HG02798 (cell line): ENCODE results near the gene CARD11.

Experiments used
- ATAC-seq: cut with Tn5 transposase; IDR thresholded peaks from one replicate; pipeline ENCODE4 v1.9.1; 2021; ENCODE audit warnings: mild to moderate bottlenecking; ENCODE audit not compliant: unreplicated experiment, poor library complexity

The CARD11 gene

DNA sequence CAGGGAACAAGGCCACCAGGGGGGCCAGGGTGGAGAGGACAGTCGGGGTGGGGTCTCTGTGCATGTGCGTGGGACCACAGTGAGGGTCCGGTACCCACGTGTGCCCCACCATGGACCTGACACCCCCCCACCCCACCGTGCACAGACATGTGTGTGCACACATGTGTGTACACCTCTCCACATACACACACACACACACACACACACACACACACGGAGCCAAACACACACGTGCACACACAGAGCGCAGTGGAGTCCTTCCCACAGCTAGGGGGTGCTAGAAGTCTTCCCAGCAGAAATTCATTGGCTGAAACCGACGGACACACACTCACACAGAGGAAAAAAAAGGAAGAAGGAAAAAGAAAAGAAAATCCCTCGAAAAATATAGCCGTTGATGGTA lies 156.8 kb downstream of the CARD11 start:
- ATAC-seq, result peak; percentile 52

DNA sequence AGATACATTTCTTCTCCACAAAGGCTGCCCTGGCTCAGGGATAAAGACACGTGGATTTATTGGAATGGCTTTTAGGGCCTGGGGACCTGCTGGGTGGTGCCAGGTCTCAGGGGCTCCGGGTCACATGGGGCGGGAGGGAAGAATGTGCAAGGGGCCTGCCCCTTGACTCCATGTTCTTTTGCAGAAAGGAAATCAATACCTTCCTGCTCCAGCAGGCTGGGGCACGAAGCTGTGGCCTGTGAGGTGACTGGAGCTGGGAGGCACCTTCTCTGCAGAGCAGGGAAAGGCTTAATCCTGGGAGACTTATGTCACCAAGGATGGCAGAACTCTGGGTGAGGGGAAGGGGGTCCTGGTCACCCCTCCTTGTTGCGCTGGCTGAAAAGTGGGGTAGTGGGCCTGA lies 157.3 kb downstream of the CARD11 start:
- ATAC-seq, result no peak

DNA sequence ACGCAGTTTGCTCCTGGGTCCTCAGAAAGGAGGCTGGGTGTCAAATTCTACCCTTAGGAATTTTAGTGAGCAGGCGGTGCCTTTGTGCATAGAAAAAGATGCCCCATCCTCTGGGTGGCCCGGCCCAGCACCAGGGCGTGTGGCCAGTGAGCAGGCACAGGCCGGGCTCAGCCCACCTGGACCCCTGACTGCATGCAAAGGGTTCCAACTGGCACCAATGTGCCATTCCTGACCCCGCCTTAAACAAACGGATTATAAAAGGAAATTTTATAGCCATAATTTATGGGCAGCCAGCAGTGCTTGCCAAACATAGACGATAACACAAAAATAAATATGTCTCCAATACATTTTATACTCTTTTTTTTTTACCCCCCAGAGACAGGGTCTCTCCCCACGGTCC lies 159.5 kb downstream of the CARD11 start:
- ATAC-seq, result no peak

DNA sequence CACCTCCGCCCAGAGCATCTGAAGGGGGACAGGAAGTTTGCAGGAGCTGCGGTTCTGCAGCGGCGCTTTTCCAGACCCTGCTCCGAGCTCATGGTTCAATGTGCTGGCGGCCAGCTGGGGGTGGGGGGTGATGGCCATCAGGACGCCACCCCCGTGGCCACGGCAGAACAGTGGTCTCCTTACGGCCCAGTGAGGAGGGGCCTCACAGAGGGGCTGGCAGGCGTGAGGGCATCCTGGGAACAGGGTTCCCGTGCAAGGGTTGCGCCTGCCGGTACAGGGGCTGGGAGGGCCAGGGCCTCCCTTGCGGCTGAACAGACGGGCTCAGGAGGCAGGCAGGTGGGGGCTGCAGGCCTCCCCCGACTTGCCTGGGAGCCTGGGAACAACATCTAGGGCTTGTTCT lies 160.6 kb downstream of the CARD11 start:
- ATAC-seq, result no peak

DNA sequence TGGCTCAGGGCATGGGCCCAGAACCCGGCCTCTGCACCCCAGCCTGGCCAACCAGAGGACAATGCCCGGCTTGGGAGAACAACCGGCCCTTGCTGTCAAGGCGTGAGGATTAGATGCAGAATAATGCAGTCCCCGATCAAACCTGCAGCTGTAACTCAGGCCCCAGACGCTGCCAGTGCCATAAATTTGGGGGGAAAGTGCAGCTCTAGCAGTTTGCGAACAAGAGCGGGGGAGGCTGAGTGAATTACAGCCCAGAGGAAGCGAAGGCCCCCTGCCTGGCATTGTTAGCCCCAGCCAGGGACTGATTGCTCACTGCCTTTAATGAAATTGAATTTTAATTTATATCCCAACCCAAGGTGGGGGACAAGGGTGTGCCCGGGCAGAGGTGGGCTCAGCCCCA lies 161.6 kb downstream of the CARD11 start:
- no peak for ATAC-seq

DNA sequence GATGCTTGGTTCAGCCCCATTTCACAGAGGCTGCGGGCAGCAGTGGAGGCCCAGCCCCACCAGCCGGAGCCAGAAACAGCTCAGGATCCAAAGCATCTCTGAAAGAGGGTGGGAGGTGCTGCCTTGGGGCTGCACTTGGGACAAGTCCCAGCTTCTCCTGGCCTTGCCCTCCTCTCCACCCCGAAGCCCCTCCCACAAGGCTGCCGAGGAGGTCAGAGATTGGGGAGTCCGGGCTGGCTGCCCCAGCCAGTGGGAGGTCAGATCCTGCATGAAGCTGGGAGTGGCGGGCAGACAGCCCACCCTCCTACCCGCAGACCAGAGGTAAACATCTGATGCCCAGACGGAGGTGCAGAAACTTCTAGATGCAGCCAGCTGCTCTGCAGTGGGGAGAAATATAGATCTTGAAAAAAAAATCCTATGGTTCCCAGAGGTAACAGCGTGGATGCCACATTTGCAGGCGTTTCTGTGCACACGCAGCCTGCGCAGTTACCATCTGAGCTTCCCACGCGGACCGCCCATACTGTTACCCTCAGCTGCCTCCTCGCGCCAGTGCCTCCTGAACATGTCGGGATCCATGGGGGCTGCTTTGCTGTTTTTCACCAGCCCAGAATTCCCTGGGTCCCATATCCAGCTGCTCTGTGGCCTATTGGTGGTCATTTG lies 162.7 kb downstream of the CARD11 start:
- no peak for ATAC-seq

DNA sequence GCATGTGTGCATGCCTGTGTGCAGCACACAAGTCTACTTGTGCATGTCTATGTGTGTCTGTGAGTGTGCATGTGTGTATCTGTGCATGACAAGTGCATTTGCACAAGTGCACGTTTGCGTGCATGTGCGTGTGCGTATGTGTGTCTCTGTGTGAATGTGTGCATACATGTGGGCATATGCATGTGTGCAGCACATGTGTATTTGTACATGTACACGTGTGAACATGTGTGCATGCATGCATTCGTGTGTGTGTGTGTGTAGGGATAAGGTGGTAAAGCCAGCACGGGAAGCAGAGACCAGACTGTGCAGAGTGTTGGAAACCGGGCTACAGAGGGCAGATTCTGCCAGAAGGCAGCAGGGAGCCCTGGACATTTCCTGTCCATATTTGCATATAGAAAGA lies 163.6 kb downstream of the CARD11 start:
- no peak for ATAC-seq

DNA sequence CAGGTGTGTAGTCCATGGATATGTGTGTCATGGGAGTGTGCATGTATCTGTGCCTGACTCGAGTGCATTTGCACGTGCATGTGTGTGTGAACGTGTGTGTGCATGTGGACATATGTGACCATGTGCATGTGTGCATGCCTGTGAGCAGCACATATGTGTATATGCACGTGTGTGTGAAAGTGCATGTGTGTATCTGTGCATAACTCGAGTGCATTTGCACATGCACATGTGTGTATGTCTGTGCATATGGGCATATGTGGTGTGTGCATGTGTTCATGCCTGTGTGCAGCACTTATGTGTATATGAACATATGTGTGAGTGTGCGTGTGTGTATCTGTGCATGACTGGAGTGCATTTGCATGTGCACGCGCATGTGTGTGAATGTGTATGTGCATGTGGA lies 164.3 kb downstream of the CARD11 start:
- no peak for ATAC-seq

DNA sequence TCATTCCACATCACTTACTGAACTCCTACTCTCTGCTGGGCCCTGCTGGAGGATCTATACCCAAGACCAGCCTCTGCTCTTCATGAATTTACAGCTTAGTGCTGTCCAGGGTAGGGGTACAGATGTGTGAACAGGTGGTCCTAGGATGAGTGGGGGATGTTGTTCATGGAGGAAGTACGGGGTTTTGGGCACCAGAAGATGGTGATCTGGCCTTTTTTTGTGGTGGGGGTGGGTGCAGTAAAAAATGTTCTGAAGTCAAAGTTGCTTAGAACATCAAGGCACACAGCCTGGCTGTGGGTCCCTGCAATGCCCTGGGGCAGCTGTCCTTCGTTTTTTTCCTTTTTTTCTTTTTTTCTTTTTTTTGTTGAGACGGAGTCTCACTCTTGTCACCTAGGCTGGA lies 165.4 kb downstream of the CARD11 start:
- ATAC-seq, result no peak

DNA sequence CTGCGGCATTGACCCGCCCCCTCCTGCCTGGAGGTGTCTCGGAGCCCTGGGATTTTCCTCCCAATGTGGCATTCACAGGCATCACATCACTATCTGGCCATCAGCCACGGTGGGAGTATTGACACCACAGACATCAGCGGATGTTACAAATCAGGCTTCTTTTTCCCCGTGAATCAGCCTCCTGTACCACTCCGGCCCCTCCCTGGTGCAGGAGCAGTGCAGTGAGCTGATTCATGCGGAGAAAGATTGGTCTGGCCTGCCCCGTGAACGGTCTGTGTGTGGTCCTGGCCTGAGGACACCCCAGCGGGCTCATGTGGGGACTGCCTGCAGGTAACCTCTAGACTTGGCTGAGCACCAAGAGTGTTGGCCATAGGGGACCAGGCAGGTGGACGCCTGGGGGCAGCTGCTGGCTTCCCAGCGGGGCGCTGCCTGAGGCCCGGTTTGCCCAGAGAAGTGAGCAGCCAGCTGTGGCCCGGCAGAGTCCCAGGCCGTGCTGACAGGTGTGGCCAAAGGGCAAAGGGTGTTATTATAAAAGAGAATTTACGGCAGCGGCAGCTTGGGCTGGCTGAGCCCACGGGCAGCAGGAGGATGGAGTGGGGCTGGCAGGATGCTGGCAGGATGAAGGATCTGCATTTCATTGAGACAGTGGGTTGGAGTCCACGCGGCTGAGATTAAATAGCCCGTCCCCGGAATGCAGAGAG lies 167.5 kb downstream of the CARD11 start:
- no peak for ATAC-seq

DNA sequence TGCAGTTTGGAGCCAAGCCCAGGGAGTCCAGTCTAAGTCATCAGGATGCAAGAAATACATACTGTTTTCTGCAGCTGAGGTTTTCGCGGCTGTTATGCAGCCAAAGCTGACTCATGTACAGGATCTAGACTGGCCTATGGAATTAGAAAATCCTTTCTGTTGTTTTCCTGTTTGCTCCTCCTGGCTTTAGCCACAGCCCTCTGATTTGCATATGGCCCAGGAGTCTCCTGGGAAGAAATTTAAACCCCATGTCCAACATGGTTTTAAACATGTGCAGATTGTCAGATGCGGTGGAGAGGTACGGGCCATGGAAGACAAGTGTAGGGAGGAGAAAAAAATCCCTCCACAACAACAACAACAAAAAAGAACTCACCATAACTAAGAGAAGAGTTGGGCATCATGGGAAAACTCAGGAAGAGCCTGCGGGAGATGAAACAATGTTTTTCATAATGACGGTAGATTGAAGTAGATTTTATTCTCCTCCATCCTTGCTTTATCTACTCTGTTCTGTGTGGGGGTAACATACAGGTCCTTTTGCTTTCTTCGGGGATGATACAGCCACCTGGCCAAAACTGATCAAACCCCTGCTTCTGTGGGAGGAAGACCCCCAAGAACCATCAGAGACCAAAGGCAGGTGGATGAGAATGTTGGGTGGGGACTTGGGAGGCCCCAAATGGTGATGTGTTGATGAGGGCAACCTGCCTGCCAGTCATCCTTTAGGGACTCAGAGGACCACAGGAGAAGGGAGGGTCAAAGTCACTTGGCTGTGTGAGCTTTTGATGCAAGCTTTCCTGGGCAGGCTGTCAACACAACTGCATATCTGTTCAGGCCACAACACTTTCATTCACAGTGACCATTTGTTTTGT lies 169.7 kb downstream of the CARD11 start:
- ATAC-seq, result no peak

DNA sequence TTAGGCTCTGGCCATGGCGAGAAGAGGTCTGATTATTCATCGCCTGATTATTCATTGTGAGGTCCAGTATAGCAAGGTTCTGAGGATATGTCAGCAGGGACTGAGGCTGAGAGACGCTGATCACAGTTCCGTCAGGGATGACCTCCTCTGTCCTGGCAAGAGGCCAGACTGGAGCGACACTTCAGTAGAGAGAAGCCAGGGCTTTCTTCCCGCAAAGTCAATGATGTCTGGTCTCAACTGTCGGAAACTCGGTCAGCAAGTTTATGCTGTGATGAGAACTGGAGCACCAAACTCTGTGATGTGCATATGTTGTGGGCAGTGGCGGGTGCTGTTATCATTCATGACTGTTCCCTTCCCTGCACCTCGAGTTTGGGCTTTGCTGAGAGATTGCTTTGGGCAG lies 170.5 kb downstream of the CARD11 start:
- ATAC-seq, result no peak

DNA sequence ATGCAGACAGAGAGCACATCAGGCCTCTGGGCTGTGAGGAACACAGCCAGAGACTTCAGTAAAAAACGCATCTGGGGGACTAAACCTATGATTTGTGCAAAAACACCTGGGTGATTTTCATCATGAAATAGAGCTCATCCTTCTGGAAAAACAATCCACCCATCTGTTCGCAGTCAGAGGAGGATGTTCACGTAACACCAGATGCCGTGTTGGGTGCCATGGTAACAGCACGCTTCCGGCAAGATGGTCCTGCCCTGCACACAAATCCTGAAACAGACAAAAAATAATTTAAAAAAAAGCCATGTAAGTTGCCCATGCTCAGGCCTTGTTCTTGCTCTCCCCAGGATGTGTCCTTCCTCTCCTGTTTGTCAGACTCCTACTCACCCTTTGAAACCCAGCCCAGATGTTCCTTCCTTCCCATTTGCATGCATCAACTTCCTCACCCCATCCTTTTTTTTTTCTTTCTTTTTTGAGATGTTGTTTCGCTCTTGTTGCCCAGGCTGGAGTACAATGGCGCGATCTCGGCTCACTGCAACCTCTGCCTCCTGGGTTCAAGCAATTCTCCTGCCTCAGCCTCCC lies 171.3 kb downstream of the CARD11 start:
- ATAC-seq, result no peak

DNA sequence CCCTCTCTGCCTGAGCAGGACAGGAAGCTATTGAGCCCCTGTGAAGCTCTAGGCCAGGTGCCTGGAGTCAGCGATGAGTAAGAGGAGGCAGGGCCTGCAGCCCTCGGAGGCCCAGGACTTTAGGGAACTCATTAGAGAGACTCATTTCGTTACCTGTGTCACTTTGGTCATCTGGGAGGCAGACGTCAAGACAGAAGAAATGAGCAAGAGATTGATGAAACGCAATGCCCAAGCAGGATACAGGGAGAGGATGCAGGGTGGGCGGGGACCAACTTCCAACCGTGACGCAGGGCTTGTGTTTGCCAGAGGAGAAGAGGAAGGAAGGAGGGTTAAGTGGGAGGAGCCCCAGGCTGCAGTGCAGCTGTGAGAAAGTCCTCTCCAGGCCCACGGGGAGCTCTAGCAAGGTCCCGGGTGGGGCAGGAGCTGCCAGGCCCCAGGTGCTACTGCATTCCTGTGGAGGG lies 173.2 kb downstream of the CARD11 start:
- ATAC-seq, result no peak

DNA sequence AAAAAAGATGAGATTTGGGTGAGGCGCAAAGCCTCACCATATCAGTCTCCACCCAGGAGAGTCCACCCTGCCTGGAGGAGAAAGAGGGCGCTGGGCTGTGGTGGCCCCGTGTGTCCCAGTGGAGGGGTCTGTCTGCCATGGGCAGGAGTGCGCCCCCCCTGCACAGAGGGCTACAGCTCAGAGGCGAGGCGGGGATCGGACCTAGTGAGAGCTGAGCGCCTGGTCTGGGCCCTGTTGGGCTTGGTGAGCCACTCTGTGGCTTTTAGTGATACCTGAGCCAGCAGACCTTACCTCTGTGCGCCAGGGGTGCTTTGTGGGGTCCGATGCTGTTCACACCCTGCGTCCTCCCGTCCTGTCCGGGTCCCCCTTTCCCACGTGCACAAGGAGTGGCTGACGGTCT lies 173.7 kb downstream of the CARD11 start:
- no peak for ATAC-seq

DNA sequence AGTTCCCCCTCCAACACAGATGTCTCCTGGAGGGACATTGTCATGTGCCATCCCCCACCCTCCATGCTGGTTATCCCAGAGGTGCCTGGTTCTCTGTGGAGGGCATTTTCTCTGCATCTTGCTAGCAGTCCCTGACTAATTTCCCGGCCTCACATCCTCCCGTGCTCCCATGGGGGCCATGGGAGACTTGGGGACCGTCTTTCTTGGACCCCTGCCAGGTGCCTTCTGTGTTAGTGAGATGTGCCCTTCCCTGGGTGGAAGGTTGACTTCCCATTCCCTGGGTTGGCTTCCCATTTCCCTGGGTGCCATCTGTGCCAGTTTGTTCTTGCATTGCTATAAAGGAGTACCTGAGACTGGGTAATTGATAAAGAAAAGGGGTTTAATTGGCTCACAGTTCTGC lies 177.1 kb downstream of the CARD11 start:
- no peak for ATAC-seq

DNA sequence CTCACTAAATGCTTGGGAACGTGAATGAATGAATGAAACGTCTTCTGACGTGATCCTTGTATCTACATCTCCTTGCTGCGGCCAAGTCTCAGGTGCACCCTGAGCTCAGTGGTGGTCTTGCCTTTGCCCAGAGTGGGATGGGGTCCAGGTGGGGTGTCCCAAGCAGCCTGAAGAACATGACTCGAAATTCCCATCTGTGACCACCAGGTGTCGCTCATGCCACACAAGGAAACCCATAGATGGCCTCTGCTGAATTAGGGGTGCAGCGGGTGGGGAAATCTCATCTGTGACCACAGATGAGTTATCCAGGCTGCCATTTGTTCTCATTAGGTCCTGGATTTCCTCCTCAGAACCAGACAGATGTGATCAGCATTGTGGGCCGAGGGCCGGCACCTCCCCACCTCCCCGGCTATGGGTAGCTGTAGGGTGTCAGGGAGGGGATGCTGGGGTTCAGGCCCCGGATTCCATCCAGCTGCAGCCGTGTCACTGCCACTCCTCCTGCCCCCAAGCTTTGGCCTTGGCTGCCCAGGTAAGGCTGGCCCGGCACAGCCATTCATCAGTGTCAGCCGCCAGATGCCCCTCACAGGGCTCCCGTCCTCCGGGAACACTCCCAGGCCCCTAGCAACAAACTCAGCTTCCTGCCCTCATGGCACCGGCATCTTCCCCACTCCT lies 178.5 kb downstream of the CARD11 start:
- ATAC-seq, result peak; percentile 44

DNA sequence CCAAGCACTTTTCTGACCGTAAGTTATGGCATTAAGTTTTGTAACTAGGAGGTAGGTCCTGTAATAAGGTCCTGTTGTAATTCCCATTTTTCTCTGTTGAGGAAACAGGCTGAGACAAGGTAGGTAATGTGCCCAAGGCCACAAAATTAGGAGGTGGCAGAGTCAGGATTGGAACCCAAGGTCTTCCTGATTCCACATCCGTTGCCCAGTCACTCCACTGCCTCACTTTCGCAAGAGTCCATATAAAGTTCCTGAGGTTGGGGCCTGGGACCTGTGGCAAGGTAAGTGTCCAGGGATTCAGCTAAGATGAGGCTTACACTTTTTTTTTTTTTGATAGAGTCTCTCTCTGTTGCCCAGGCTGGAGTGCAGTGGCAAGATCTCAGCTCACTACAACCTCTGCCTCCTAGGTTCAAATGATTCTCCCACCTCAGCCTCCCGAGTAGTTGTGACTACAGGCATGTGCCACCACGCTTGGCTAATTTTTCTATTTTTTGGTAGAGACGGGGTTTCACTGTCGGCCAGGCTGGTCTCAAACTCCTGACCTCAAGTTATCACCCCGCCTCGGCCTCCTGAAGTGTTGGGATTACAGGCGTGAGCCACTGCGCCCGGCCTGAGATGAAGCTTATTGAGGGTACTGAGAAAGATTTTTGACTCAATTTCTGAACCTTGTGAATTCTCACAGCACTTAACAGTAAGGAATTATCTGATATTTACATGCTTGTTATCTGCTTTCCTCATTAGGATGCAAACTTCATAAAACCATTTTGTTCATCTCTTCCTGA lies 179.3 kb downstream of the CARD11 start:
- ATAC-seq, result no peak

DNA sequence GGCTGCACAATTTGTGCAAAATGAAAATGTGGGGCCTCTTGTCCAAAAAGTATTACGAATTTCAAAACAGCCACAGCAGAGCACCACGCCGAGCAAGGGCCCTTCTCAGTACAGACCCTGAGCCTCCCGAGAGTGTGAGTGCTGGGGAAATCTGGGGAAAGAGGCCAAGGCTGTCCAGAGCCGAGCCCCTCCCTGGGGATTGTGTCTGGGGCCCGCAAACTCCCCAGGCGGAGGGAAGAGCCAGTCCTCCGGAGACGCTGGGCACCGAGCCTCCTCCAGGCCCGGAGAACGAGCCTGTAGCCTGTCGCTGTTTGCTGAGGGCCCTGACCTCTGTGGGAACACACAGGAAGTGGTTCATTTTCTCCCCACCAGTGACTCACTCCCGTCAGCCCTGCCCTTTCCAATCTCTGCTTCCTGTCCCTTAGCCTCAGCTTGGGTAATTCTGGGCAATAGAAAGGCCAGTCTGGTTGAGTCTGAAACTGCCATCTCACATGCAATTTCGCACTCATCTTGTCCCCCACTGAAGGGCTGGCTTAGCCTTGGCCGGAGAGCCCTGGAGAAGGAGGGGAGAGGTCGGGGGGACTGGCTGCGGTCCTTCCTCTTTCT lies 180.1 kb downstream of the CARD11 start:
- ATAC-seq, result peak; percentile 93
